HepG2 (cell line): Measurements from ENCODE around the gene CNTRL. TPM values are rescaled to one million over a fixed set of nuclear protein-coding genes. Genes with fewer than 3 reads are reported as not detected.
A peak's percentile ranks its signal among the peaks of the same experiment; 100 is the strongest.

Experiments used
- AGO1 ChIP-seq: fragments of 200-400 bp; formaldehyde crosslinking; IDR thresholded peaks from 2 replicates; pipeline ENCODE4 v1.6.1; 2017; ENCODE audit warnings: mild to moderate bottlenecking, low read depth, low read length, moderate library complexity; ENCODE audit not compliant: poor library complexity, severe bottlenecking
- CBX5 ChIP-seq: sonication (generic); formaldehyde crosslinking; IDR thresholded peaks from 2 replicates; pipeline ENCODE4 v1.4.0; 2020; ENCODE audit warnings: missing genetic modification reagents, borderline replicate concordance
- CCAR2 ChIP-seq: fragments of 200-400 bp; formaldehyde crosslinking; optimal IDR thresholded peaks from 2 replicates; pipeline ENCODE3; 2018; ENCODE audit warnings: low read depth, mild to moderate bottlenecking, low read length, moderate library complexity
- CCDC6 ChIP-seq: sonication (generic); formaldehyde crosslinking; IDR thresholded peaks from 2 replicates; pipeline ENCODE4 v1.8.1; 2022; ENCODE audit warnings: mild to moderate bottlenecking, missing genetic modification reagents, moderate library complexity
- CEBPG ChIP-seq: IDR thresholded peaks from 2 replicates; pipeline ENCODE4 v1.6.1; 2016
- FOXC1 ChIP-seq: sonication (generic); formaldehyde crosslinking; IDR thresholded peaks from 2 replicates; pipeline ENCODE4 v1.8.0; 2022; ENCODE audit warnings: mild to moderate bottlenecking, missing genetic modification reagents, borderline replicate concordance
- FOXO1 ChIP-seq: sonication (generic); formaldehyde crosslinking; IDR thresholded peaks from 2 replicates; pipeline ENCODE4 v1.4.0; 2020; ENCODE audit warnings: missing genetic modification reagents
- GATAD1 ChIP-seq: IDR thresholded peaks from 2 replicates; pipeline ENCODE4 v1.6.1; 2016; ENCODE audit warnings: missing genetic modification reagents, missing compliant biosample characterization
- HMGXB4 ChIP-seq, 2 experiments: sonication (generic) in 1 of 2; formaldehyde crosslinking in 1 of 2; IDR thresholded peaks; 2 replicates each; pipeline versions ENCODE4 v1.4.0 to v1.6.1; 2018 to 2020; ENCODE audit warnings: missing genetic modification reagents in 2 of 2, borderline replicate concordance in 1 of 2, low read depth in 1 of 2, mild to moderate bottlenecking in 1 of 2, missing biosample characterization in 1 of 2
- HOXD1 ChIP-seq: sonication (generic); formaldehyde crosslinking; IDR thresholded peaks from 2 replicates; pipeline ENCODE4 v1.5.0; 2020; ENCODE audit warnings: missing genetic modification reagents
- KAT7 ChIP-seq: IDR thresholded peaks from 2 replicates; pipeline ENCODE4 v1.6.1; 2018; ENCODE audit warnings: borderline replicate concordance, missing compliant biosample characterization
- KDM5A ChIP-seq: fragments of 200-600 bp; sonication (generic); IDR thresholded peaks from 2 replicates; pipeline ENCODE4 v1.7.0; 2018; ENCODE audit warnings: antibody characterized with exemption, mild to moderate bottlenecking, low read length, borderline replicate concordance
- MAFF ChIP-seq: IDR thresholded peaks from 2 replicates; pipeline ENCODE4 v1.6.1; 2011; ENCODE audit warnings: low read depth, low read length, improper control_type of control experiment
- NR2F6 ChIP-seq, 2 experiments: IDR thresholded peaks; 2 replicates each; pipeline ENCODE4 v1.6.1; 2016; ENCODE audit warnings: antibody characterized with exemption in 1 of 2, mild to moderate bottlenecking in 1 of 2
- POGZ ChIP-seq: sonication (generic); formaldehyde crosslinking; IDR thresholded peaks from 2 replicates; pipeline ENCODE4 v1.4.0; 2020; ENCODE audit warnings: mild to moderate bottlenecking, missing genetic modification reagents
- PRDM4 ChIP-seq: sonication (generic); formaldehyde crosslinking; IDR thresholded peaks from 2 replicates; pipeline ENCODE4 v1.9.0; 2021; ENCODE audit warnings: missing genetic modification reagents, borderline replicate concordance
- SP4 ChIP-seq: sonication (generic); formaldehyde crosslinking; IDR thresholded peaks from 2 replicates; pipeline ENCODE4 v1.8.1; 2023; ENCODE audit warnings: mild to moderate bottlenecking, missing genetic modification reagents
- ZNF34 ChIP-seq: sonication (generic); formaldehyde crosslinking; IDR thresholded peaks from 2 replicates; pipeline ENCODE4 v1.4.0; 2020; ENCODE audit warnings: mild to moderate bottlenecking, missing genetic modification reagents, borderline replicate concordance
- ZNF383 ChIP-seq: sonication (generic); formaldehyde crosslinking; IDR thresholded peaks from 2 replicates; pipeline ENCODE4 v1.4.0; 2020; ENCODE audit warnings: missing genetic modification reagents, mild to moderate bottlenecking, borderline replicate concordance
- ZNF883 ChIP-seq: sonication (generic); formaldehyde crosslinking; IDR thresholded peaks from 2 replicates; pipeline ENCODE4 v1.5.1; 2020; ENCODE audit warnings: mild to moderate bottlenecking, missing genetic modification reagents; ENCODE audit errors: not compliant biosample characterization
- polyA plus RNA-seq, 8 experiments: library from polyadenylated mRNA; depleted of rRNA in 3 of 8; stranded (reverse) in 7 of 8; unstranded in 1 of 8; fragments of >200 nt; fragmentation: Illumina TruSeq in 4 of 8; extraction: Trizol in 4 of 8; gene quantifications; 2 replicates each; pipeline versions ENCODE4 v1.2.1 to v1.2.3, GENCODE V29; 2011 to 2016; ENCODE audit warnings: low read depth in 4 of 8, missing spikeins in 1 of 8, mixed read lengths in 1 of 8; ENCODE audit not compliant: insufficient read depth in 1 of 8
- total RNA-seq, 5 experiments: library from RNA; depleted of rRNA; stranded (reverse); fragments of >200 nt; fragmentation: Illumina TruSeq; extraction: Trizol; gene quantifications; 2 replicates each; pipeline ENCODE4 v1.2.3, GENCODE V29; 2016; ENCODE audit warnings: low read depth in 1 of 5
- TF ChIP-seq, protein P1 (sequence below): sonication (generic); formaldehyde crosslinking; IDR thresholded peaks from 2 replicates; pipeline ENCODE4 v1.4.0; 2020; ENCODE audit warnings: missing genetic modification reagents
- TF ChIP-seq, protein P2 (sequence below): sonication (generic); formaldehyde crosslinking; IDR thresholded peaks from 2 replicates; pipeline ENCODE4 v1.4.0; 2020; ENCODE audit warnings: mild to moderate bottlenecking, low read depth, missing genetic modification reagents

Gene CNTRL
- total and polyA plus RNA-seq, 2 of the 13 experiments (the other 11 are each of a cell fraction or from before 2014, with no cell fraction given), result 7.5 to 11.8 TPM

GRCh38 chr9:121074370-121075250, at the start of gene CNTRL (continued):
- TF ChIP-seq PRDM4 (CRISPR knock-in tag) (no peak), KAT7 (peak; percentile 92), GATAD1 (CRISPR knock-in tag) (peak; percentile 81), ZNF883 (CRISPR knock-in tag) (peak; percentile 98), ZNF34 (CRISPR knock-in tag) (peak; percentile 72; the same call in 1 of the 2 replicates), NR2F6 (IDR thresholded peaks at IDR 0.05) (no peak), NR2F6 (CRISPR knock-in tag; IDR thresholded peaks at IDR 0.05) (no peak), HOXD1 (CRISPR knock-in tag) (peak; percentile 42; the same call in 1 of the 2 replicates), MAFF (no peak), HMGXB4 (CRISPR knock-in tag; IDR thresholded peaks at IDR 0.05; ENCODE audit: borderline replicate concordance in 1 of 2, low read depth in 1 of 2) (peak; percentile 73 to 89), FOXO1 (CRISPR knock-in tag) (peak; percentile 64; the same call in 1 of the 2 replicates), KDM5A (peak; percentile 70; the same call in 1 of the 2 replicates), CCDC6 (CRISPR knock-in tag) (peak; percentile 96), SP4 (CRISPR knock-in tag) (peak; percentile 62), CCAR2 (no peak), FOXC1 (CRISPR knock-in tag) (peak; percentile 97), AGO1 (no peak), ZNF383 (CRISPR knock-in tag) (no peak), CEBPG (CRISPR knock-in tag) (peak; percentile 33; the same call in 1 of the 2 replicates), POGZ (CRISPR knock-in tag) (peak; percentile 80; the same call in 1 of the 2 replicates), CBX5 (CRISPR knock-in tag) (peak; percentile 63; the same call in 1 of the 2 replicates)
- TF ChIP-seq, protein P1, sequence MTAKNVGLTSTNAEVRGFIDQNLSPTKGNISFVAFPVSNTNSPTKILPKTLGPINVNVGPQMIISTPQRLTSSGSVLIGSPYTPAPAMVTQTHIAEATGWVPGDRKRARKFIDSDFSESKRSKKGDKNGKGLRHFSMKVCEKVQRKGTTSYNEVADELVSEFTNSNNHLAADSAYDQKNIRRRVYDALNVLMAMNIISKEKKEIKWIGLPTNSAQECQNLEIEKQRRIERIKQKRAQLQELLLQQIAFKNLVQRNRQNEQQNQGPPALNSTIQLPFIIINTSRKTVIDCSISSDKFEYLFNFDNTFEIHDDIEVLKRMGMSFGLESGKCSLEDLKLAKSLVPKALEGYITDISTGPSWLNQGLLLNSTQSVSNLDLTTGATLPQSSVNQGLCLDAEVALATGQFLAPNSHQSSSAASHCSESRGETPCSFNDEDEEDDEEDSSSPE (CRISPR knock-in tag), result peak; percentile 99
- TF ChIP-seq, protein P2, sequence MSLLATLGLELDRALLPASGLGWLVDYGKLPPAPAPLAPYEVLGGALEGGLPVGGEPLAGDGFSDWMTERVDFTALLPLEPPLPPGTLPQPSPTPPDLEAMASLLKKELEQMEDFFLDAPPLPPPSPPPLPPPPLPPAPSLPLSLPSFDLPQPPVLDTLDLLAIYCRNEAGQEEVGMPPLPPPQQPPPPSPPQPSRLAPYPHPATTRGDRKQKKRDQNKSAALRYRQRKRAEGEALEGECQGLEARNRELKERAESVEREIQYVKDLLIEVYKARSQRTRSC, result peak; percentile 76; the same call in 1 of the 2 replicates
